HCT116 (cell line): ENCODE measurements around the gene FAM171A2.

Experiments used
- CTCF ChIP-seq, 3 experiments: fragments of 200-600 bp in 1 of 3; sonication (generic) in 1 of 3; IDR thresholded peaks in 2 of 3; conservative IDR thresholded peaks in 1 of 3; 2 replicates each; pipeline ENCODE4 v1.5.1; 2012 to 2017; ENCODE audit warnings: low read depth in 2 of 3, low read length in 2 of 3, antibody characterized with exemption in 1 of 3, borderline replicate concordance in 1 of 3, control low read depth in 1 of 3, mild to moderate bottlenecking in 1 of 3, mixed read lengths in 1 of 3, mixed run types in 1 of 3, moderate library complexity in 1 of 3; ENCODE audit not compliant: insufficient read depth in 1 of 3
- EZH2 ChIP-seq: fragments of 200-600 bp; sonication (generic); IDR thresholded peaks from 2 replicates; pipeline ENCODE4 v1.6.1; 2017; ENCODE audit warnings: antibody characterized with exemption, mixed run types
- EZH2phosphoT487 ChIP-seq: fragments of 200-600 bp; IDR thresholded peaks from 2 replicates; pipeline ENCODE4 v1.6.1; 2018; ENCODE audit warnings: antibody characterized with exemption, borderline replicate concordance
- POLR2A ChIP-seq: IDR thresholded peaks from 2 replicates; pipeline ENCODE4 v1.7.0; 2011; ENCODE audit warnings: borderline replicate concordance; ENCODE audit not compliant: insufficient read depth, insufficient read length; ENCODE audit errors: extremely low read depth
- POLR2AphosphoS5 ChIP-seq: IDR thresholded peaks from 2 replicates; pipeline ENCODE4 v1.6.1; 2011; ENCODE audit warnings: mild to moderate bottlenecking, low read depth, low read length, moderate library complexity
- RAD21 ChIP-seq: IDR thresholded peaks from 2 replicates; pipeline ENCODE4 v1.6.1; 2012; ENCODE audit warnings: low read depth, mild to moderate bottlenecking
- TCF7L2 ChIP-seq: IDR thresholded peaks from 2 replicates; pipeline ENCODE4 v1.7.0; 2011; ENCODE audit warnings: borderline replicate concordance, inconsistent platforms; ENCODE audit not compliant: insufficient read depth, insufficient read length; ENCODE audit errors: extremely low read depth
- ZBTB33 ChIP-seq: IDR thresholded peaks from 2 replicates; pipeline ENCODE4 v1.6.1; 2011; ENCODE audit warnings: mild to moderate bottlenecking, low read length, moderate library complexity; ENCODE audit not compliant: insufficient replicate concordance; ENCODE audit errors: extremely low read depth
- ZFX ChIP-seq: fragments of 450-650 bp; IDR thresholded peaks from 2 replicates; pipeline ENCODE4 v1.6.1; 2017

- TF ChIP-seq TCF7L2 (no peak), CTCF (IDR thresholded peaks at IDR 0.05 in 2 of 3, conservative IDR thresholded peaks at IDR 0.05 in 1 of 3; ENCODE audit: borderline replicate concordance in 1 of 3, insufficient read depth in 1 of 3, low read depth in 2 of 3, low read length in 2 of 3) (no peak), POLR2A (no peak), ZBTB33 (no peak), ZFX (no peak), POLR2AphosphoS5 (no peak), EZH2 (no peak), RAD21 (no peak), EZH2phosphoT487 (no peak)
These were observed 29.3 kb downstream of the FAM171A2 start for GRCh38 chr17:44334315-44334714.
